GM19468 (cell line): ENCODE data around the gene FOXC1.

Experiments
- ATAC-seq: cut with Tn5 transposase; IDR thresholded peaks from one replicate; pipeline ENCODE4 v1.9.1; 2021; ENCODE audit warnings: mild to moderate bottlenecking, moderate library complexity, moderate number of reproducible peaks; ENCODE audit not compliant: unreplicated experiment; ENCODE audit errors: extremely low read depth

Gene FOXC1

DNA sequence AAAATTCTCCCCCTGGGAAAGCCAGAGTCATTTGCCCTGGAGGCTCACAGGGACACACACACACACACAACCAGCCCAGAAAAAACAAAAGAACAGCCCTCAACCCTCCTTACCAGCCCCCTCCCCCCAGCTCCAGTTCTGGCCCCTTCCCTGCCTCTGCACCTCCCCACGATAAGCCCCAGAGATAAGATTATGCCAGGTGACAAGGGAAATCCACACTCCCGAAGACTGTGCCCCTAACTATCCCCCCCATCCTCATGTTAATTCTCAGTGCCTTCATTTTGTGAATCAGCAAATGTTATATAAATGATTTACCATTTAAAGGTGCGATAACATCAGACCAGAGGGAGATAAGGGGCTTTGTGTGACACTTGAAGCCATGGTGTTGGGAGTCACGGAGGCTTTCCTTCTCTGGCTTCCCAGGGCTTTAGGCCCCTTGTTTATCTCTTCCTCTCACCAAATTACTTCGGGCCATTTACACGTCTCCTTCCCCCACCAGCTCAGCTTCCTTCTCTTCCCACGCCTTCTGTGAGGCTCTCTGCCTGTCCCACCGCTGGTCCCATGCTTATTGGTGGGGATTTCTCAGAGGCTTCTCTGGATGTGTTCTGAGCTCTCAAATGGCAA lies 12.5 kb upstream of the FOXC1 start:
- ATAC-seq, result no peak

DNA sequence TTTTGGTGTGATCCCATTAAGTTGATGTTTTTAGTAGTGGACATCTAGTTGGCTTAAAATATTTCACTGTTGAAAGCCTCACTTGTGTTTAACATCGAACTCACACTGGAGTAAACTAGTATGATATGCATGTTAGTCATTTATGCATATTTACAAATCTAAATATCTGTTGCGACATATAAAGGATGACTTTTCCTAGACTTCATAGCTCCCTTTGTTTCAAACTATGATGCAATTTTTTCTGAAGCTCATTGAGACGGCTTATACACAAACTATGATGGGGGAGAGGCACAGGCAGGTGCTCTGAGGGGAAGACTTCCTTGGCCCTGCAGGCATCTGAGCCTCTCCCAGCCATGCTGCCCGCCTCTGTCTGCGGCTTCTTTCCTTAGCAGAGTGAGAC lies 11.8 kb upstream of the FOXC1 start:
- no peak for ATAC-seq

DNA sequence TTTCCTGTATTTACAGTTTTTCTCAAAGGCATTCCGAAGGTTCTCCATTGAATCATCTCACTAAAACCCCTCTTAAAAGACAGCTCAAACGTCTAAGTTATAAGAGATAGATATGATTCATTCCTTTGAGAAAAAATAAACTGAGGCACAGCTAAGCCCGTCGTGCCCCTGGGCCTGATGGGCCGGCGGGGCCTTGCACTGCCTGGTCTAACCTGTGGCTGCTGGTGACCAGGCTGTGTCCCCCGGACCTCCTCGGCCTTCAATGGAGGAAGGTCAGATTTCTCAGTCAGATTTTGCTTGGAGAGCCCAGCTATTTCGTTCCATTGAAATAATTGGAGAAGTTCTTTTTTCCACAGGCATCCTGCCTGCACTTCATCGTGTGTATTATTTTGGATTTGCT lies 11.3 kb upstream of the FOXC1 start:
- ATAC-seq, result no peak

DNA sequence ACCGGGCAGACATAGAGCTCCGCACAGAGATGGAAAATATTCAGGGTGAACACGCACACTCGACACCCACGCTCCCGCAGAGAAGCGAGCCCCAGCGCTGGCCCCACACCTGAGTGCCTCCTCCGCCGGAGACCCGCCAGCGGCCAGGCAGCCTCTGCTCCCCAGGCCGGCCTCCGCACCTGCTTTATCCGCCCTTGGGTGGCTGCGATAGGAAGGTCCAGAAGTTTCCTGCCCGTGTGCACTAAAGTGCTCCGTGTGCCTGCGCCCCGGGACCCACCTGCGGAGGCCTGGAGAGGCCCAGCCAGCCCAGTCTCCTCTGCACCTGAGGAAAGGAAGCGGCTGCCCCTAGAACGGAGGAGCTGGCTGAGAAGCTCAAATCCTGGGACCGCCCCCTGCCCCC lies 10.8 kb upstream of the FOXC1 start:
- ATAC-seq, result no peak

- ATAC-seq, result no peak
Measured at GRCh38 chr6:1599469-1599868, 10.2 kb upstream of the FOXC1 start.

DNA sequence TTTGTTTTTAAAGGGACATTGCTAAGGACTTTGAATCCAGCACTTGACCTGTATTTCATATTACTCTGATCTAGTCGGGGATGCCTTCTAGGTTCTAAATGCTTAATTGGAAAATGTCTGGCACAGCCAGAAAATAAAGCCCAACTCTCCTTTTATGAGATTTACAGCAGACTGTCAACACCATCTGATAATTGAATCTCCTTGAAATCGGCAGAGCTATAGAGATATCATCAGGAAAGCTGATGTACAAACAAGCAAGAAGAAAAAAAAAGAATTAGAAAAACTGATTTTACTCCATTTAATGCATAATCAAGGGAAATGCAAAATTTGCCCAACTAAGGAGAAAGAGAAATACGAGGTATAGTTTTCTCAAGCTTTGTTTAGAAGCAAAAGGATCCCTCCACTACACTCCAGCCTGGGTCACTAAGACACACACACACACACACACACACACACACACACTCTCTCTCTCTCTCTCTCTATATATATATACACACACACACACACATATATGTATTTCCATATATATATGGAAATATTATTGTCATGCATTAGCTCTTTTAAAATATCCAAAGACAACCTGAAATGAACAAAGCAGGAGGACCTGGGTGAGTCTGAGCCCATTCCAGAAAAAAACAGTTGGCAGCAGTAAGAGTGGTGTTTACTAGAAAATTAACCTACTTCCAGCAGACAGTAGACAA lies 9.5 kb upstream of the FOXC1 start:
- no peak for ATAC-seq

GRCh38 chr6:1600764-1601157 lies 9.0 kb upstream of the FOXC1 start:
- no peak for ATAC-seq

GRCh38 chr6:1601158-1602048 lies 8.3 kb upstream of the FOXC1 start:
- no peak for ATAC-seq

DNA sequence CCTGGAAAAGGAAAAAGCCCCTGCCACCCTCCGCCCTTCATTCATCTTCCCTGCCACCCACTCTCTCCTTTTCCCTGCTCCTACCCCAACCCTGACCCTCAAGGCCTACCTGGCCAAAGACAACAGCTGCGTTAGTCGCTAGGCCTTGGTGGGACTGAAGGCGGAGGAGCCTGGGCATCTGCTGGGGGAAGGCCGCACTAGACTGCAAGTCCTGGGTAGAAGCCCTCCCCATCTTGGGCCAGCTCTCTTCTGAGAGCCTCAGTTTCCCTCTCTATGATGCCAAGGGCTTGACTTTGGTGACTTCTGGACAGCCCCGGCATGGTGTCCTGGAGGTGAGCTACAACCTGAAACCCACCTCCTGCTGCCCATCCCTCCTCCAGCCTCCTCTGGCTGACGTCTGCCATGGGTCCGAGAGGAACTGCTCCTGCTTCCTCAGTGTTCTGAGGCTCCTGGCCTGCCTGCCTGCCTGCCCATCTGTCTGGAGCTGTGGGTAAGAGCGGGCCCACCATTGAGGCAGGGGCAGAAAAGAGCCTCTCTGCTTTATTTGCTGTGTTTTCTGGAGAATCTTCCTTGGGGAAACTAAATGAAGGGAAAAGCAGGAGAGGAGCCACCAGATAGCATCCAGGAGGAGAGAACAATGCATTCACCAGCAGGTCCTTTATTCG lies 7.5 kb upstream of the FOXC1 start:
- ATAC-seq, result no peak

DNA sequence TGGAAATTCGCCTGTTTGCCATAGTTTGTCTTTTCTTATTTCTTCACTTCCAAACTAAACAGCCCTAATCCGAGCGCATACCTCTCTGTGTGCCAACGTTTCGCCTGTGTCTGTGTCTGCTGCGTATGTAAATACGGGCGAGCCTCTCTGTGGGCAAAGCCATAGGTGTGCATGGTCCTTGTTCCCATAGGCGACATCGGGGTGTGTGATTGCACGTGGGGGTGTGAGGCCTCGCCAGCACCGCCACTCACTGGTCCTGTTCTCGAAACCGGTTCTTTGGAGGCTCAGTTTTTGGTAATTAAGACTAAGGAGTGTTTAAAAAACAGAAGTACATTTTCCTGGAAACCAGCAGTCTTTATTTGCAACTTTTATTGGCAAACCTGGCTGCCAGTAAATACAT lies 6.0 kb upstream of the FOXC1 start:
- ATAC-seq, result no peak

- ATAC-seq, result no peak
Measured at GRCh38 chr6:1604158-1605003, 5.3 kb upstream of the FOXC1 start.

- ATAC-seq, result no peak
Measured at GRCh38 chr6:1605004-1605892, 4.5 kb upstream of the FOXC1 start.

GRCh38 chr6:1605893-1606779 lies 3.6 kb upstream of the FOXC1 start:
- ATAC-seq, result no peak

- no peak for ATAC-seq
Measured at GRCh38 chr6:1606780-1607515, 2.8 kb upstream of the FOXC1 start.

DNA sequence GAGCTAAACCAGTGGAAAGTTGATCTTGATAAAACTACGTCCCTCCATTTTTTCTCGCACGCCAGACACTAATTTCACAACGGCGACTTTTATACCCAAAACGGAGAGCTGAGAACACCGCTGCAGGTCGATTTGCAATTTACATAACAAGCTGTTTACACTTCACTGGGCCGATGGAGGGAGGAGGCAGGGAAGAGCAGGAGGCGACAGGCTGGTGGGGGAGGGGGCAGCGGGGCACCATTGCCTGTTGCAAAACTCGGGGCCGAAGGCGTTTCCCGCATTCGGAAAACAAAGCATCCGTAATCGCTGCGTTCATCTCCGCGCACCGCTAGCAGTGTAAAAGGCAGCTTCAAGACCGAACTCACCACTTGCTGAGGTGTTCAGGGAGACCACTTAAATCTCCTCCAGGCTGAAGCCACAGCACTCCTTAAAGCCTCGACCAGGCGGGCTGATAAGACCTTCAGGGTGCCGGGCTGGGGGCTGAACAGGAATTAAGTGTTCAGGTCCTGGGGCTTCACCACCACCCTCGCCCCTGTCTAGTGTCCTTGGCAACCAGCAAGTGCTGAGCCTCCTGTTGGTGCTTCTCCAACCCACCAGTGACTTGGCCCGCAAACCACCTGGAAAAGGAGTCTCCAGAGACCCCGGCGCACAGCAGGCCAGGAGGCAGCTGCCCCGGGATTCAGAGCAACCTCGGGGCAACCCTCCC lies 2.0 kb upstream of the FOXC1 start:
- no peak for ATAC-seq

DNA sequence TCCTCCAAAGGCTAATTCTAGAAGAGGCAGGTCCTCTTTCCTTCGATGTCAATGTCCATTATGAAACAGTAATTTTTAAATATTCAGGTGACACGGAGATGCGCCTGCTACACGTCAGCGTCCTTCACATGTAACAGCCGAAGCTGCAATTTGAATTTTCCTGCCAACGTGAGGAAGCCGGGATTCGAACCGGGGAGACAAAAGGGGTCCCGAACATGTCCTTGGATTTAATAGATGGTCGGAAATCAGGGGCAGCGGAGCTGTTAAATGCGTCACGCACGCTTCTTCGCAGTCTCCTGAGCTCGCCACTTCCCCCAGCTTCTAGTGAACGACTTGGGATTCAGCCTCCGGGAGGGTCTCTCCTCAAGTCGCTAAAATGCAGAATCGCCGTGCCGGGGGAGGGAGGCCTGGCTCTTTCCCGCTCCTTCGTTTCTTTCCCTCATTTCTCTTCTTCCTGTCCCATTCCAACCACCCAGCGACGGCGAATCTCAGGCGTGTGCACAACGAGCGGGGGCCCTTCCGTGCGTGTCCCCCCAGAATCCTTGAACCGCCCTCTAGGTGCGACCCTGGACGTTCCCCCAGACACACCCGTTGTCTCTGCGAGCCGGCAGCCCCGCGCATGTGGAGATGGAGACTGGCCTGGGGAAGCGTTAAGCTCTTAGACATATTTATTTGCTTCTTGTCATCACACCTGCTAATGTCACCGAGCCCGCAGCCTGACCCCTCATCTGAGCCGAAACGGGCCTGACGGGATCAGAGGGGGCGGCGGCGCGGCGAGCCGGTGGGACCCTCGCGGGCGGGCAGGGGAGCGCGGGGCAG lies 1.3 kb upstream of the FOXC1 start:
- no peak for ATAC-seq
